ENCODE measurements around the gene PLA2G5. TPM values are rescaled to one million over a fixed set of nuclear protein-coding genes. Genes with fewer than 3 reads are reported as not detected.

PLA2G5 gene
- polyA plus RNA-seq (0.16 TPM in 1 of 3 replicates, not detected in the others), polyA minus RNA-seq (0.16 TPM in 1 of 3 replicates, not detected in the others)
- not detected for polyA plus RNA-seq (2011; ENCODE audit: low read depth)
- polyA plus RNA-seq (2011; cell fraction: cytosol; rRNA removed): 0.05 and 0.10 TPM in 2 replicates
- polyA plus RNA-seq (2011; cell fraction: nucleus; rRNA removed): not detected in 2 replicates
- not detected in 2 replicates for polyA plus RNA-seq (2012; ENCODE audit: low replicate concordance)
- polyA minus RNA-seq (2011; cell fraction: cytosol; rRNA and poly(A)+ RNA removed): not detected
- polyA minus RNA-seq (2011; cell fraction: nucleus; rRNA and poly(A)+ RNA removed): not detected in 2 replicates

GRCh38 chr1:20069874-20070273 is at the start of gene PLA2G5:
Gene PLA2G5 (plus strand): TSS chr1:20070194. CDS start chr1:20084831, 14,637 bp downstream.
- no peak for FAIRE-seq
- dilution Hi-C loops (cut with MboI; ENCODE audit: extremely low pct_ligation_motif_present, low sequenced_read_pairs): no loop called here
- DNase-seq (ENCODE audit: low read depth, low spot score): no peak
- H3K27me3 ChIP-seq (ENCODE audit: control insufficient read depth, extremely low read depth, insufficient read depth, low read length): peaks cover 3% of the 10 kb centered on the region
- H3K9ac ChIP-seq (ENCODE audit: control insufficient read depth, extremely low read depth, insufficient read depth, low read length): no peak within 1 kb of the TSS
- no peak within 1 kb of the TSS for H3K4me3 ChIP-seq (ENCODE audit: control insufficient read depth in 2 of 3, extremely low read depth in 1 of 3, insufficient read depth in 2 of 3, low read depth in 1 of 3, low read length in 3 of 3)
- no peaks in the 10 kb centered on the region for H3K4me1 ChIP-seq (ENCODE audit: control insufficient read depth, extremely low read depth, insufficient read depth, low read length)
- H3K4me2 ChIP-seq (ENCODE audit: control insufficient read depth, extremely low read depth, insufficient read depth, low read depth, low read length): no peak within 1 kb of the TSS
- H3K36me3 ChIP-seq (ENCODE audit: control insufficient read depth in 2 of 2, extremely low read depth in 1 of 2, insufficient read depth in 2 of 2, low read length in 2 of 2): no peaks in the 10 kb centered on the region
- H3K79me2 ChIP-seq (ENCODE audit: control insufficient read depth, insufficient read depth, low read length): no peaks in the 10 kb centered on the region
- H3K27ac ChIP-seq (ENCODE audit: control insufficient read depth, insufficient read depth, low read length): no peak within 1 kb of the TSS
- H3K9me1 ChIP-seq (ENCODE audit: control insufficient read depth, extremely low read depth, insufficient read depth, low read length): no peaks in the 10 kb centered on the region
- H2AFZ ChIP-seq (ENCODE audit: control insufficient read depth, low read length): no peak within 1 kb of the TSS
- TF ChIP-seq EZH2 (IDR thresholded peaks at IDR 0.05; ENCODE audit: low read length) (no peak), CTCF (optimal IDR thresholded peaks at IDR 0.05 in 1 of 3, IDR thresholded peaks at IDR 0.05 in 1 of 3, conservative IDR thresholded peaks at IDR 0.05 in 1 of 3; ENCODE audit: extremely low read depth in 1 of 3, insufficient read depth in 2 of 3, low read length in 3 of 3) (no peak)
- no peaks in the 10 kb centered on the region for H4K20me1 ChIP-seq (ENCODE audit: control insufficient read depth, extremely low read depth, insufficient read depth, low read length)
- H3K9me3 ChIP-seq (ENCODE audit: control insufficient read depth, low read depth, low read length): no peaks in the 10 kb centered on the region

- no peaks in the 10 kb centered on the region for H3K9me1 ChIP-seq (ENCODE audit: control insufficient read depth, extremely low read depth, insufficient read depth, low read length)
- no peak overlapping the region for H2AFZ ChIP-seq (ENCODE audit: control insufficient read depth, low read length)
- H3K27me3 ChIP-seq (ENCODE audit: control insufficient read depth, extremely low read depth, insufficient read depth, low read length): no peaks in the 10 kb centered on the region
- no peaks in the 10 kb centered on the region for H3K9me3 ChIP-seq (ENCODE audit: control insufficient read depth, low read depth, low read length)
- dilution Hi-C loops (cut with MboI; ENCODE audit: extremely low pct_ligation_motif_present, low sequenced_read_pairs): no loop called here
- no peak for DNase-seq (ENCODE audit: low read depth, low spot score)
- no peak for FAIRE-seq
- no peak for TF ChIP-seq CTCF (optimal IDR thresholded peaks at IDR 0.05 in 1 of 3, IDR thresholded peaks at IDR 0.05 in 1 of 3, conservative IDR thresholded peaks at IDR 0.05 in 1 of 3; ENCODE audit: extremely low read depth in 1 of 3, insufficient read depth in 2 of 3, low read length in 3 of 3)
- TF ChIP-seq EZH2 (IDR thresholded peaks at IDR 0.05; ENCODE audit: low read length): no peak
- H3K79me2 ChIP-seq (ENCODE audit: control insufficient read depth, insufficient read depth, low read length): no peaks in the 10 kb centered on the region
- H3K36me3 ChIP-seq (ENCODE audit: control insufficient read depth in 2 of 2, extremely low read depth in 1 of 2, insufficient read depth in 2 of 2, low read length in 2 of 2): no peaks in the 10 kb centered on the region
- H3K4me3 ChIP-seq (ENCODE audit: control insufficient read depth in 2 of 3, extremely low read depth in 1 of 3, insufficient read depth in 2 of 3, low read depth in 1 of 3, low read length in 3 of 3): no peak overlapping the region
- H3K4me2 ChIP-seq (ENCODE audit: control insufficient read depth, extremely low read depth, insufficient read depth, low read depth, low read length): no peak overlapping the region
- H4K20me1 ChIP-seq (ENCODE audit: control insufficient read depth, extremely low read depth, insufficient read depth, low read length): no peaks in the 10 kb centered on the region
- no peak overlapping the region for H3K27ac ChIP-seq (ENCODE audit: control insufficient read depth, insufficient read depth, low read length)
- no peak overlapping the region for H3K9ac ChIP-seq (ENCODE audit: control insufficient read depth, extremely low read depth, insufficient read depth, low read length)
- H3K4me1 ChIP-seq (ENCODE audit: control insufficient read depth, extremely low read depth, insufficient read depth, low read length): peaks cover 9% of the 10 kb centered on the region
Measured at GRCh38 chr1:20028125-20028524, 41.9 kb upstream of the PLA2G5 start.

Data from keratinocyte (primary cell).